Testis (tissue), 2 donors: ENCODE data around the gene HDAC6.

Experiments used
- POLR2A ChIP-seq: fragments of 450-650 bp; IDR thresholded peaks from one replicate; pipeline ENCODE4 v1.6.1; 2017; ENCODE audit warnings: antibody characterized with exemption, mild to moderate bottlenecking, moderate library complexity
- TF ChIP-seq, protein P1 (sequence below), 3 experiments: fragments of 450-650 bp in 2 of 3; fragments of 200-600 bp in 1 of 3; sonication (generic) in 1 of 3; IDR thresholded peaks; one replicate each; pipeline ENCODE4 v1.5.1; 2016 to 2019; ENCODE audit warnings: antibody characterized with exemption in 3 of 3, mild to moderate bottlenecking in 2 of 3, moderate library complexity in 1 of 3

DNA sequence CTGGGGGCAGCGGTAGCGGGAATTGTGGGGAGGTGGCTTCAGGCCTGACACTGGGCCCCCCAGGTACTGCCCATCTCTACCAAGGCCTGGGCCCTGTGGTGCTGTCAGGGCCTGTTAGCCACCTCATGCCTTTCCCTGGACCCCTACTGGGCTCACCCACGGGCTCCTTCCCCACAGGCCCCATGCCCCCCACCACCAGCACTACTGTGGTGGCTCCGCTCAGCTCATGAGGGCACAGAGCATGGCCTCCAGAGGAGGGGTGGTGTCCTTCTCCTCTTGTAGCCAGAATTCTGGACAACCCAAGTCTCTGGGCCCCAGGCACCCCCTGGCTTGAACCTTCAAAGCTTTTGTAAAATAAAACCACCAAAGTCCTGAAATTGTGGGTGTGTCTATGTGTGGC lies 7.9 kb upstream of the HDAC6 start:
- TF ChIP-seq, protein P1, sequence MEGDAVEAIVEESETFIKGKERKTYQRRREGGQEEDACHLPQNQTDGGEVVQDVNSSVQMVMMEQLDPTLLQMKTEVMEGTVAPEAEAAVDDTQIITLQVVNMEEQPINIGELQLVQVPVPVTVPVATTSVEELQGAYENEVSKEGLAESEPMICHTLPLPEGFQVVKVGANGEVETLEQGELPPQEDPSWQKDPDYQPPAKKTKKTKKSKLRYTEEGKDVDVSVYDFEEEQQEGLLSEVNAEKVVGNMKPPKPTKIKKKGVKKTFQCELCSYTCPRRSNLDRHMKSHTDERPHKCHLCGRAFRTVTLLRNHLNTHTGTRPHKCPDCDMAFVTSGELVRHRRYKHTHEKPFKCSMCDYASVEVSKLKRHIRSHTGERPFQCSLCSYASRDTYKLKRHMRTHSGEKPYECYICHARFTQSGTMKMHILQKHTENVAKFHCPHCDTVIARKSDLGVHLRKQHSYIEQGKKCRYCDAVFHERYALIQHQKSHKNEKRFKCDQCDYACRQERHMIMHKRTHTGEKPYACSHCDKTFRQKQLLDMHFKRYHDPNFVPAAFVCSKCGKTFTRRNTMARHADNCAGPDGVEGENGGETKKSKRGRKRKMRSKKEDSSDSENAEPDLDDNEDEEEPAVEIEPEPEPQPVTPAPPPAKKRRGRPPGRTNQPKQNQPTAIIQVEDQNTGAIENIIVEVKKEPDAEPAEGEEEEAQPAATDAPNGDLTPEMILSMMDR (IDR thresholded peaks at IDR 0.05) = no peak
- TF ChIP-seq POLR2A = no peak
